CD4-positive, alpha-beta T cell treated with Interleukin-17A for 1 hour (primary cell): Measurements from ENCODE around the gene ARAP2.

ENCODE experiments used
- DNase-seq: peaks from one replicate; pipeline ENCODE4 v3.0.0-alpha.2; 2020

Gene ARAP2

DNA sequence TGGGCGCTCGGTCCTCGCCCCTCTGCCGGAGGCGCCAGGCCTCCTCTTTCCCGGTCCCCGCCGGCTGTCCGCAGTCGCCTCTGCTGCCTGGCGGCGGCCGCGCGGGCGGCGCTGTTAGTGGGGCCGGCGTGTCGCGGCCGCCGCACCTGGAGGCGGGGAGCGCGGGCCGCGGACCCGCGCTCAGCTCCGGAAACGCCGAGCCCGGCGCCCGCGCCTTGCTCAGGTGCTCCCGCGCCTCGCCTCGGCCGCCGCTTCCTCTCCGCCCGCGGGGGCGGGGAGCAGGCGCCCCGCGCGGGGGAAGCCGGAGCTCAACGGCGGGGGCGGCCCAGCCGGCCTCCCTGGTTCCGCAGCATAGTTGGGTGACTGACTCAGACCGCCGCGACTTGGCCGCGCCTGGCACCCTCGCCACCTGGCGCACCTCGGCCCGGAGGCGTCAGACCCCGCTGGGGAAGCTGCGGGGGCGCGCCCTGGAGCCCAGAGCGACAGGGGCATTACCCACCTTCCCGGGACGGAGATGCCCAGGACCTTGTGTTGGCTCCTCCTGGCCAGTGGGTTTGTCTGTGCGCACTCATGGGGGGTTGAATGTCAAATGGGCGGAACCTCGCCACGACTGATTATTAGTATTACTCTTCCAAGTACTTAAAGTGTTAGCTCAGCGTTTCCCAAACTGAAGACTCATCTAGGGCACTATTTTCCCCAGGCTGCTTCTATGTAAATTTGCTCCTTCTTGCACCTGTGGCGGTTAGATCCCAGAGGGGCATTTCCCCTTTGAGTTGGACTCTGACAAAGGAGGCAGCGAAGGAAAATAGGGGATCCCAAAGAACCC, at the start of gene ARAP2:
ARAP2 (minus strand) TSS at position 258 of the 826 bp plus-strand sequence. CDS start 15,028 bp downstream, outside the sequence.
- DNase-seq = peak; percentile 79

- DNase-seq = no peak
Observed at GRCh38 chr4:36292556-36293188, 48.4 kb upstream of the ARAP2 start.

DNA sequence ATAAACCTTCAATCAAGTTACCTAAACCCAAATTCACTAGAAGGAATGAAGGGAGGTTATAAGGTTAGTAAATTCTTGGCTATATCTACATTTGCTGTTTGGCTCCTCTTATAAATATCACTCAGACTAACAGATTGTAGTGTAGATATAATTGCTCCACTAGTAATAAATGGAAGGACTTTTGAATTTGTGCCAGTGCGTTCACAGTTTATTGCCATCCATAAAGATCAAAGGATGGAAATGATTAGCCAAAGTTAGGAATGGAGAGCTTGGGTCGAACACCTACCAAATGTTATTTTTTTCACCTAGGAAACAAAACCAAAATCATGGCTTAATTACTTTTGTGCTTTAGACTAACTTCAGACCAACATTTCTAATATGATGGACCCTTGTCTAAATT, 46.3 kb upstream of the ARAP2 start:
- DNase-seq = no peak

DNA sequence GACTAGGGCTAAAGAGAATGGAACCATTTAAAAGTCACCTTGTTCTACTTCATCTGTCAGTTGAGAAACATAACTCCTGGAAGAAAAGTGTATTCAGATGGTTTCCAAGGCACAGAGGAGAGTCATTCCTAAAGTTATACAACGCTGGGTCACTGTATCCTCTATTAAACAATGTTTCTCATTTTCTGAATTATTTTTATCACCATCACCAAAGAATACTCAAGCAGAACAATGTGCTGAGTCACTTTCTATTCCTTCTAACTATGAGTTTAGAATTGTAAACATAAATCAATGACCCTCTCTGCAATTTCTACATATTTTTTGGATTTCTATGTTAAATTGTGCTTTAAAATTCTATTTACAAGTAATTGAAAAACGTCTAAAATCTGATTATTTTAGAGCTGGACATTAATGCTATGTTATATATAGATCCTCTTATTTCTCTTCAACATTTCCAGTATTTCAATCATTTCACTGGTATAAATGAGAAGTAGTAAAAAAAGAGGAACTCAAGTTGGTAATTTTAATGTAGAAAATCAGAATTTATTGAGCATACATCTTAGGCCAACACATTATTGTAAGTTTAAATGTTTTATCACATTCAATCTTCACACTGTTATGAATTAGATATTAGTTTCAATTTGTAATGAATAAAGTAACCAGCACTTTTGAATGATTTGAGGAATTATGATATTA, 44.6 kb upstream of the ARAP2 start:
- no peak for DNase-seq

GRCh38 chr4:36286481-36286871, 42.2 kb upstream of the ARAP2 start:
- DNase-seq = no peak

DNA sequence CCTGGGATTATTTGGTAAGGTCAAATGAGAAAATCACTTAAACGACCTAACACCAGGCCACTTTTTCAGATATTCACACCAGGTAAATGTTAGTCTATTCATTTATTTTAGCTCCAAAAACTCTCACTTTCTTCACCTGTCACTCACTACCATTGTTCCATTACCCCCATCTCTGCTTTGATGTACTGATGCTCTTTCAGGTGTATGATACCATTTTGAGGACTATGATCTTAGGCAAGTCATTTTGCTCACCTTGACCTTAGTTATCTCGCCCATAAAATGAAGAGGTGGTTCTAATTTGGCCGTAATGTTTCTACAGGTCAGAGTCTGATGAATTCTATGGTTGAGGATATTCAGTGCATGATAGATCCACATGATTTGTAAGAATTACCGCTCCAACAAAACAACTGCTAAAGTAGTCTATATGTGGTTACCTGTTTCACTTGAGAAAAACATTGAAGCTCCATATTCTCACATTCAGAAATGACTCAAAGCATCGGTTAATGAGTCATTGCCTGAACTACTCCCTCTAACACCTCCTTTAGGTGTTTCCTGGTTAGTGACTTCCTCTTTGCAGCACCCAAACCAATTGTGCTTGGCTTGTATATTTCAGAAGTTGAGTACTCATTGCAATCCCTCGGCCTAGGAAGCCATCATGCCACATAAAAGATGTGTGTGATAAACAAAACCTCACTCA, 41.6 kb upstream of the ARAP2 start:
- peak; percentile 89 for DNase-seq

- DNase-seq = no peak
Observed at GRCh38 chr4:36283912-36284465, 39.7 kb upstream of the ARAP2 start.

- DNase-seq = no peak
Observed at GRCh38 chr4:36282503-36283030, 38.3 kb upstream of the ARAP2 start.

DNA sequence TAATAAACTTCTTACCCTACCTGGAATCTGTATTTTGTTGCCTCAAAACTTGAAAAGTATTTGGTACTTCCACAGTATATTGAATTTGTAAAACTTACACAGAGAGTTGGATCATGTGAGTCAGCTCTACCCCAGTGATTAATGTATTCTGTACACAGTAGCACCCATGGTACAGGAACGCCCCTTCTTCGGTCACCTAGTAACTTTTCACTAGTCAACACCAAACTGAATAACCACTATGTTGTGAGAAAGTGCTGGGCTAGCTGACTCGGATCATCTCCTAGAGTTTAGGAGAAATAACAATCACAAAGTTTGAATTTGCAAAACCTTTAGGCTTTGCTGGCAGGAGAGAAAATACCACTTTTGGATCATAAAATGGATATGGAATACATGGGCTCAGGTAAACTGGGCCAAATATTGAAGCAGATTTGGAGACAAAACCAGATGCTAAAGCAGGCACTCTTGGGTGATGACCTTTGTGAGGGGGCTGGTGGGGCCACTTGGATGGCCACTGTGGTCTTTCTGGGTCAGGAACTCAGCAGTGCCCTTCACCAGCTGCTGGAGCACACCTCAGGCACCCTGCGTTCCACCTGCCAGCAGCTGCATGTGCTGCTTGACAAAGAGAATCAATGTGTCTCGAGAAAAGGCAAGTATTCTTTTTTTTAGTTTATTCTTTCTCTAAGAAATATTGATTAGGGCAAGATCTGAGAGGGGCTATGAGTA, 37.2 kb upstream of the ARAP2 start, which contains the start of gene DTHD1:
DTHD1 (plus strand) TSS at position 233 of the 723 bp plus-strand sequence; CDS start at position 376, 143 bp downstream.
- DNase-seq = peak; percentile 73

- DNase-seq = no peak
Observed at GRCh38 chr4:36280555-36280954, 36.2 kb upstream of the ARAP2 start.

DNA sequence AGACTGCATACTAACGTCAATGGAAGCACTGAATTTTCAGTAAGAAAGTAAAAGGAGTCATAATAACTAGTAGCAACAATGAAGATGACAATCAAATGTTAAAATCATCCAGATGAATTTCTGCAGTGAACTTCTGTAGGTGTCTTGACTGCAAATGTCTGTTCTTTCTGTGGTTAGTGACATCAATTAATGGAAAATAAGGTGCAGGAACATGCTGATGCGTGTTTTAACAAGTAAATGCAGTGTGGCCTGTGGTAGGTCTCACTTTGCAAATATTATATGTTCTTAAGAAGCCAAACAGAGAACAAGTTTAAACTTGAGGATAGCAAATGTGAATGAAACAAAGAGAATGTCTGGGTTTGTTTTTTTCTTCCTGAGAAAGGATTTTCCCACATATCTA, 34.5 kb upstream of the ARAP2 start:
- DNase-seq = peak; percentile 31

DNA sequence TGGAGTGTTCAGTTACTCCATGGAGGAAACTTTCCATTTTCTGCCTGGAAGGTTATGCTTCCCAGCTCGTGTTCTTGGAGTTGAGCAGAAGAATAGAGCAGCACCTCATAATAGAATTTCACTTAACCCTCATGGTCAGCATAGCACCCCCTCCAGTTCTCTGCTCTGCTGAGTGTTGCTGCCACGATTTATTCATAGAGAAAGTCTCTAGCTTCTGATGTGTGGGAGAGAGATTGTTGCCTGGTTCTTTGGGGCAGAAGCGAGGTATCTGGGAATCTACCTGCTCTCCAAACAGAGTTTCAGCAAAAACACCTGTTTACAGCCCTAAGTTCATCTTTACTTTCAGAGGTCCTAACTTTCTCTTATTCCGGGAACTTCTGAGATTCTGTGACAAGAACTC, 33.2 kb upstream of the ARAP2 start:
- DNase-seq = no peak

- no peak for DNase-seq
Observed at GRCh38 chr4:36274158-36274557, 29.8 kb upstream of the ARAP2 start.

- no peak for DNase-seq
Observed at GRCh38 chr4:36273276-36273675, 29.0 kb upstream of the ARAP2 start.

DNA sequence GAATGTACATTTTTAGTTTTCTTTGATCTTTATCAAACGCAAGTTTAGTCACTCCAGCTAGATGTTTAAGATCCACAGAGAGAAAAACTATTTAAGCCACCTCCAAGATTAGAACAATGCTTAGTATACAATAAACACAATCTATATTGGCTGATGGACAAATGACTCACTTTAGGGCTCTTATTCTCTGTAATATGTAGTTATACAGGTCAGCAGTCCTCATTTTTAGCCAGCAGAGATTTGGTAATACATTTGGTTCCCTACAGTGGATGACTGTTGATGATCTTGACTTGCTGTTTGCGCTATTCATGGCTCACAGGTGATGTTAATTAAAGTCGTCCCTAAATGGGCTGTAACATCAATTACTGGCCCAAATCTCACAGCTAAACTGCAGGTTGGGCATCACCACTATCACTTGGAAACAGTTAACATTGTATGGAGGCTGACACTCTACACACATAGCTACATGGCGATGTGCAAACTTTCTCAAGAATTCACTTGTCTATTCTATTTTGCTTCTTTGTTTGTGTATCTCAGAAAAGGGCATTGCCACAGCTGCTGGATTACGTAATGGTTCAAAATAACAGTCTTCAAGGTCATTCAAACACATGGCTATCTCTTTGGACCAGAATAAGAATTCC, 25.3 kb upstream of the ARAP2 start:
- no peak for DNase-seq

DNA sequence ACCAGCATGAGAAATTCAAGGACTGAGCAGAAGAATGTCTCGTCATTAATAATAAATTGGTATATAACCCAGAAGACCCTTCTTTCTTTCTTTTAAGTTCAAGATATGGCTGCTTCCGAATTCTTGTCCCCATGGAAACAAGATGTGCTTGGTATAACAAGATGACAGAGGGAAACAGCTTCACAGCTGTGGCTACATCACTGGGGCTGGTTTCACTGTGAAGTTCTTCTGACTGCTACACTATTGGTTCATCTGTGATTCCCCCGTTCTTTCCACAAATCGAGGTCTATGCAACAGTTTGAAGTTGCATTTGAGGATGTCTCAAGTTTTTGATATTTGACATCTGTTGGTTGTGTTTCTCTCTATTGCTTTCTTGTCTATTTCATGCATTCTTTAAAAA, 24.8 kb upstream of the ARAP2 start:
- DNase-seq = peak; percentile 85

DNA sequence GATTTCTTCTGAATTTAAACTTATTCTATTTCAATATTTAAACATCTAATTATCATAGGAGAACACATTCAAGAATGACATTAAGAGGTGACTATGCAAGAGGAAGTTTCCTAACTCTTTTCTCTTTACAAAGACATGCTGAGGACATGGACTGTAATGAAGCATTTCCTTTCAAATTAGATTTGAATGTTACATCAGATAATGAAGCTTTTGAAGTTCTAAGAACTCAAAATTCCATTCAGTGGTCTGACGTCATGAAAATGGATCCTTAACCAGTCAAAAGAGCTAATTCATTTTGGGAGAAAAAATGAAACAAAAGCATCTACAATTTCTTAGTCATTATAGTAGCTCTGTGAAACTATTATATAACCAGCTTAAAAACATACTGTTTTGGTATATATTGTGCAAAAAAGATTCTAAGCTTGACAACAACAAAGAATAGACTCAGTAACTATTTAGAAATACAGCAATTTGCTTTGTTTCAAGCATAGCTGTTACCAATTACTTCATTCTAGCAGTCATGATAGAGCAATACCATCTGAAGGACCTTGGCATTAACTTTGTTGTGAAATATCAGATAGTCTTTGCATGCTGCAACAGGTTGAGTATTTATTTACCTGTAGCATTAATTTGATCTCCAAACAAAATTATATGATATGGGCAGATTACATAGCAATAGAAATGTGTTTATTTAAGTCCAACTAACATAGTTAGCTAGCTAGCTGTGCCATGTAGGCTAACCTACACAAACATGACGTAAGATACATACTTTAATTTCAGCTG, 23.4 kb upstream of the ARAP2 start:
- DNase-seq = no peak

GRCh38 chr4:36264207-36264826, 20.0 kb upstream of the ARAP2 start:
- DNase-seq = no peak

DNA sequence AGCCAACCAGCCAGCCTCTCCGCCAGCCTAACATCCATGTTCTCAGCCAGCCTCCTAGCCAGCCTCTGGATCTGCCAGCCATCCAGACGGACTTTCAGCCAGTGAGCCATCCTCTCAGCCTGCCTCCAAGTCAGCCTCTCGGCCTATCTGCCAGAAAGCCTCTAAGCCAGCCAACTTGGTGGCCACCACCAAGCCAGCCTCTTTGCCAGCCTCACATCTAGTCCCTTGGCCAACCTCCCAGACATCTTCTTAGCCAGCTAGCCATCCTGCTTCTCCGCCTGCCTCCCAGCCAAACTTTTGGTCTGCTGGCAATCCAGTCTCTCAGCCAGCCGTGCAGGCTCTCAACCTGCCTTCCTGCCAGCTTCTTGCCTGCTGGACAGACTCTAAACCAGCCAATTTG, 16.4 kb upstream of the ARAP2 start:
- no peak for DNase-seq

GRCh38 chr4:36256398-36256891, 12.1 kb upstream of the ARAP2 start:
- no peak for DNase-seq
